Measurements from ENCODE around the gene IP6K1. TPM values are rescaled to one million over a fixed set of nuclear protein-coding genes. Genes with fewer than 3 reads are reported as not detected.
A peak's percentile ranks its signal among the peaks of the same experiment; 100 is the strongest.
"Not testable (repeated sequence)": the region's sequence is repeated elsewhere in the genome, so short reads cannot be mapped to it uniquely, and the experiment has no call there.

IP6K1 gene
- total RNA-seq, 1 donor = 47.9 TPM

- no peak for TF ChIP-seq CTCF (IDR thresholded peaks at IDR 0.05; ENCODE audit: insufficient read depth, low read depth, low read length)
- H3K4me3 ChIP-seq (ENCODE audit: low read depth, low read length) = no peak overlapping the region
- no peak for DNase-seq (ENCODE audit: low read depth)
These were observed 83.7 kb downstream of the IP6K1 start for GRCh38 chr3:49702672-49703071.

- H3K4me3 ChIP-seq (ENCODE audit: low read depth, low read length) = no peak overlapping the region
- DNase-seq (ENCODE audit: low read depth) = no peak
- TF ChIP-seq CTCF (IDR thresholded peaks at IDR 0.05; ENCODE audit: insufficient read depth, low read depth, low read length) = peak; percentile 62
These were observed 84.8 kb downstream of the IP6K1 start for GRCh38 chr3:49701388-49702077.

- DNase-seq (ENCODE audit: low read depth) = no peak
- no peak for TF ChIP-seq CTCF (IDR thresholded peaks at IDR 0.05; ENCODE audit: insufficient read depth, low read depth, low read length)
- H3K4me3 ChIP-seq (ENCODE audit: low read depth, low read length) = no peak overlapping the region
These were observed 85.8 kb downstream of the IP6K1 start for GRCh38 chr3:49700453-49701128.

GRCh38 chr3:49700014-49700413, 86.3 kb downstream of the IP6K1 start:
- H3K4me3 ChIP-seq (ENCODE audit: low read depth, low read length) = no peak overlapping the region
- TF ChIP-seq CTCF (IDR thresholded peaks at IDR 0.05; ENCODE audit: insufficient read depth, low read depth, low read length) = no peak

GRCh38 chr3:49699281-49699979, 86.9 kb downstream of the IP6K1 start:
- H3K4me3 ChIP-seq (ENCODE audit: low read depth, low read length) = no peak overlapping the region
- no peak for TF ChIP-seq CTCF (IDR thresholded peaks at IDR 0.05; ENCODE audit: insufficient read depth, low read depth, low read length)
- peak; percentile 31 for DNase-seq (ENCODE audit: low read depth)

More at GRCh38 chr3:49700014-49700413, 86.3 kb downstream of the IP6K1 start:
- DNase-seq (ENCODE audit: low read depth) = no peak

GRCh38 chr3:49695350-49696015, 90.9 kb downstream of the IP6K1 start:
- DNase-seq (ENCODE audit: low read depth); H3K4me3 ChIP-seq (ENCODE audit: low read depth, low read length): not testable (repeated sequence)

GRCh38 chr3:49694409-49695070, 91.8 kb downstream of the IP6K1 start:
- DNase-seq (ENCODE audit: low read depth); H3K4me3 ChIP-seq (ENCODE audit: low read depth, low read length): not testable (repeated sequence)

- H3K4me3 ChIP-seq (ENCODE audit: low read depth, low read length); DNase-seq (ENCODE audit: low read depth): not testable (repeated sequence)
These were observed 94.9 kb downstream of the IP6K1 start for GRCh38 chr3:49691481-49691880.

- H3K4me3 ChIP-seq (ENCODE audit: low read depth, low read length); DNase-seq (ENCODE audit: low read depth): not testable (repeated sequence)
These were observed 95.5 kb downstream of the IP6K1 start for GRCh38 chr3:49690856-49691255.

GRCh38 chr3:49689908-49690624, 96.3 kb downstream of the IP6K1 start:
- not testable (repeated sequence) for DNase-seq (ENCODE audit: low read depth)

More at GRCh38 chr3:49689908-49690624, 96.3 kb downstream of the IP6K1 start:
- H3K4me3 ChIP-seq (ENCODE audit: low read depth, low read length) = peak overlapping the region; percentile 95

Data from fibroblast of villous mesenchyme (primary cell).